HG02981 (cell line): Measurements from ENCODE around the gene CHST15.
"Not testable (repeated sequence)": the region's sequence is repeated elsewhere in the genome, so short reads cannot be mapped to it uniquely, and the experiment has no call there.

Experiments
- ATAC-seq: cut with Tn5 transposase; IDR thresholded peaks from one replicate; pipeline ENCODE4 v1.9.1; 2021; ENCODE audit warnings: mild to moderate bottlenecking, moderate library complexity; ENCODE audit not compliant: unreplicated experiment

Gene CHST15

DNA sequence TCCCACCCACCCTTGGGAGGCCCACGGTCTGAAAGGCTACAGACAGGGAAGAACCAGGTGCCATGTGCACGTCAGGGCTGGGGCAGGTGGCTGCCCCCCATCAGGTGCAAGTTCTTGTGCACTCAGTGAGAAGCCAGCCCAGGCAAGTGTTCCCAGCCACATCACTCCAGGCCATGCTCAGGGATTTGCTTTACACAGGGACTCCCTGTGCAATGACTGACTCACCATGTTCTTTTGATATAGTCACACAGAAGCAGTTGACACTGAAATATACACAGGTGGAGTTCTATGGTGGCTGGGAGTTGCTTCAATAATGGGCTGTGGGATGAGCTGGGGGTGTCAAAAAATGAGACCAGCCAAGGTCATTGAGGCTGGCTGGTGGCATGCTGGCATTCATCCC, 8.0 kb upstream of the CHST15 start:
- no peak for ATAC-seq

DNA sequence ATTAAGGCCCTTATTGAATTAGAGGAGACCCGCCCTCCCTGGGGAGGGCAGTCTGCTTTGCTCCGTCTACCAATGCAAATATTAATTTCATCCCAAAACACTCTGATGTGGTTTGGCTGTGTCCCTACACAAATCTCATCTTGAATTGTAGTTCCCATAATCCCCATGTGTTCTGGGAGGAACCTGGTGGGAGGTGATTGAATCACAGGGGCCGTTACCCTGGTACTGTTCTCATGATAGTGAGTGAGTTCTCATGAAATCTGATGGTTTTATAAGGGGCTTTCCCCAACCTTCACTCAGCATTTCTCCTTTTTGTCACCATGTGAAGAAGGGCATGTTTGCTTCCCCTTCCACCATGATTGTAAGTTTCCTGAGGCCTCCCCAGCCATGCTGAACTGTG, 7.3 kb upstream of the CHST15 start:
- not testable (repeated sequence) for ATAC-seq

DNA sequence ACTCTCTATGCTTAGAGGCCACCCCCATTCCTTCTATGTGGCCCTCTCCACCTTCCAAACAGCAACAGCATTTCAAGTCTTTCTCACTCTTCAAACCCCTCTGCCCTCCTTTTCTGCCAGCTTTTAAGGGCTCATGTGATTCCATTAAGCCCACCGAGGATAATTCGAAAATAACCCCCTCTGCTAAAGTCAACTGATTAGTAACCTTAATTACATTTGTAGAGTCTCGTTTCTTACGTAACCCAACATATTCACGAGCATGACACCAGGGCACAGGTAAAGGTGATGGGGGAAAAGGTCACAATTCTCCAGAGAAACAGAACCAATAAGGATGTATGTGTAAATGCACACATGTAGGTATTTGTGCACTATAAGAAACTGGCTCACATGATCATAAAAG, 6.7 kb upstream of the CHST15 start:
- ATAC-seq: no peak

DNA sequence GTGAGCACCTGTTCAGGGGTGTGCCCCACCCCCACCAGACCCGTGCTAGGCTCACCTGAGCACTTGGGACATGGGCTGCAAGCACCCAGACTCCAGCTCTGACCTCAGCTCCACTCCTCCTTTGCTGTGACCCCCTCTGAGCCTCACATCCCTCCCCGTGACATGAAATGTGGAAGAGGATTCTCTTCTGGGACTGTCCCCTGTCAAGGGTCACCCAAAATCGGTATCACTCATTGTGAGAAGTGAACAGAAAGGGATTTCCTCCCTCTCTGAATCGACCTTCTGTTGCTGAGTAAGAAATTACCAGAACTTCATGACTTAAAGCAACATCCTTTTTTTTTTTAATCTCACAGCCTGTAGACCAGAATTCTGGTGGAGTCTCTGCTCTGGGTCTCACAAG, 6.2 kb upstream of the CHST15 start:
- no peak for ATAC-seq

DNA sequence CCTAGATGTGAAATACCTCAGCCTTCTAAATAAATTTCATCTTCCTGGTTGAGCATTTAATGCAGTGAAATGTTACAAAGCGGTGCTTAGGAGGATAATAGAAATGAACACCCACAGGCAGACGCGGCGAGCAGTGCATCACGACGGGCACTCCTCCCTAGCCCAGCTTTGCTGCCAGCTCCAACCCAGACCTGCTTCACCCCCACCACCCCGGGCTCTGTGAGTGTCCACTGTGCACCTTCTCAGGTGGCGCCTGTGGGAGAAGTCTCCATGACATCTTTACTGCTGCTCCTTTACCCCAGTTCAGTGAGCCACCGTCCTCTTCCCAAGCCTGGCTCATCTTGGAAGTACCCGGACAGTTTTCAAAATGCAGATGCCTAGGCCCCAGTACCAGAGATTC, 5.2 kb upstream of the CHST15 start:
- no peak for ATAC-seq

DNA sequence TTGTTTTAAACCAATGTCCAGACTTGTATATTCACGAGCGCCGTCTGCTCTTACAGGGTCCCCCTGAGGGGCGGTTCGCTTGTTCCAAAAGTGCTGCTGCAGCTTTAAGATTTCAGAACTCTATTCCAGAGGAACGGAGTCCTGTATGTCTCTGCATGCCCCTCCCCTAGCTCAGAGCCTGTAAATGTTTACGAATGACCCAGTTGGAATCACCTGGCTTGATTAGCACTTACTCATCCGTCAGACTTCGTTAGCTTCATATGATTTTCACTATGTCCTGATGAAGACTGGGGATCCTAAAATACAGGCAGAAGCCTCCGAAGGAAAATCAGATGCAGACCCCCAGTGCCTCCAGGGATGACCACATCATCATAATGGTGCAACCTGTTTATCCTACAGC, 4.5 kb upstream of the CHST15 start:
- ATAC-seq: no peak

DNA sequence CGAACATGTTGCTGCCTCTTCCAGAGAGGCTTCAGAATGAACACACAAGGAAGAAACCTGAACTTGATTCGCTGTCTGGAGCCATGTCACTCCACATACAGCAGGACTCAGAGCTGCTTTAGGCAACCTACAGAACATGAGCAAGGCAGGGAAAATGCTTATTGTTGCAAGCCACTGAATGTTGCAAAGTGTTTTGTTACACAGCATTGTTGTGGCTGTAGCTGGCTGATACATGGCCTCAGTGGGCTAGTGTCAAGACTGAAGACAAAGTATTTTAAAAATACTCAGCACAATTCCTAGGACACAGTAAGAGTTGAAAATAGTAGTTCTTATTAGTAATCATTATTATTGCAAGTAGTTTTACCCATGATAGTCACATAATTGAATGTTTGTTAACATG, 3.1 kb upstream of the CHST15 start:
- ATAC-seq: no peak

DNA sequence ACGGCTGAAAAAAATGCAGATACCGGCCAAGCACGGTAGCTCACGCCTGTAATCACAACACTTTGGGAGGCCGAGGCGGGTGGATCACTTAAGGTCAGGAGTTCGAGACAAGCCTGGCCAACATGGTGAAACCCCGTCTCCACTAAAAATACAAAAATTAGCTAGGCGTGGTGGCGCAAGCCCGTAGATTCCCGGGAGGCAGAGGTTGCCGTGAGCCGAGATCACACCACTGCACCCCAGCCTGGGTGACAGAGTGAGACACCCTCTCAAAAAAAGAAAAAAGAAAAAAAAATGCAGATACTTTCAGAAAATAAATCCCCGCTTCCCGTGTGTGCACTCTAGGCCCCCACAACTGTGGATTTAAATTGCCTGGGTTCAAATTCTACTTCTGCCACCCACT, 2.4 kb upstream of the CHST15 start:
- not testable (repeated sequence) for ATAC-seq

DNA sequence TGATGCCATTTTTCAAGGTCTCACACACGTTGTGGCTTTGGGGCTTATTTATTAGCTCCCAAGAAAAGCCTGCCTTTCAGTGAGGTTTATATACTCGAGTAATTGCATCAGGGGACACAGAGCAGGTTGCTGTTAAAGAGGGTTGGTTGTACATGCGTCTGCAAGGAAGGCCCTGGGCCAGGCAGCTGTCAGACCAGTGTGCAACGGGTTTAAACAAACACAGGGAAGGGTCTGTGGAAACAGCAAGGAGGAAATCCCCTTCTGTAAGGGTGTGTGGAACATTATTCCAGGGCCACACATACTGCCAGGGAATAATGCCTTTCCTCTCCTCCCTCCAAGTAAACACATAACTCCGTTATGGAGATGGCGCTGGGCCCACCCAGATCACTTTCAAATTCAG, 1.7 kb upstream of the CHST15 start:
- ATAC-seq: no peak

DNA sequence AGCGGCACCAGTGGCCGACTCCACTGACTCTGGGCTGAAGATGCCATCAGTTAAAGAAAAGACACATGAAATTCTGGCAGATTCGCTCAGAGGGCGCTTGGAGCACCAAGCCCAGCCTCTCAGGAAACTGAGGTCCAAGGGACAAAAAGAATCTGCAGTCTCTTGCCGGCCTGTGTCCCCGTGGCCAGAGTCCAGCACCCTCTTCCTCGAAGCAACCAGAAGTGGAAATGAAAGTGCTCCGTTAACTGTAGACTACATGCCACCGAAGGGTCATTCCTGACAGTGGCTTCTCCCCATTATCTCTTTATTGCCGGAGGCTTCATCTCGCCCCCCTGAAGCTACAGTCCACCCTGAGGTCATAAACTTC, 1.0 kb upstream of the CHST15 start:
- ATAC-seq: no peak

DNA sequence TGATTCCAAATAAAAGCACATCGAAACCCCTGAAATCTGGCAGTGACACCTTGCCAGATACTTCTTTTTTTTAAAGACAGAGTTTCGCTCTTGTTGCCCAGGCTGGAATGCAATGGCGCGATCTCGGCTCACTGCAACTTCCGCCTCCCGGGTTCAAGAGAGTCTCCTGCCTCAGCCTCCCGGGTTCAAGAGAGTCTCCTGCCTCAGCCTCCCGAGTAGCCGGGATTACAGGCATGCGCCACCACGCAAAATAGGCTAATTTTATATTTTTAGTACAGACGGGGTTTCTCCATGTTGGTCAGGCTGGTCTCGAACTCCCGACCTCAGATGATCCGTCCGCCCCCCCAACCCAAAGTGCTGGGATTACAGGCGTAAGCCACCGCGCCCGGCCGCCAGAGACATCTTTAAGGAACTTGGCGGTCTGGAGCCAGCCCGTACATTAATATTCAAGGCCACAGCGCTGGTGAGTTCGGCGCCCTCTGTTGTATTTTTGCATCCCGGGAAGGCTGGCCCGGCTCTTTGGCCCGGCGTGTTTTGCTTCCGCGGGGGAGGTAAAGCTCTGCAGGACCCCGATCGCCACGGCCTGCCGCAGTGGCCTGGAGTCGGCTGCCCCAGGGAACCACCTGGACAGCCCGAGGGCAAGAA, 498 bp upstream of the CHST15 start:
- ATAC-seq: not testable (repeated sequence)

DNA sequence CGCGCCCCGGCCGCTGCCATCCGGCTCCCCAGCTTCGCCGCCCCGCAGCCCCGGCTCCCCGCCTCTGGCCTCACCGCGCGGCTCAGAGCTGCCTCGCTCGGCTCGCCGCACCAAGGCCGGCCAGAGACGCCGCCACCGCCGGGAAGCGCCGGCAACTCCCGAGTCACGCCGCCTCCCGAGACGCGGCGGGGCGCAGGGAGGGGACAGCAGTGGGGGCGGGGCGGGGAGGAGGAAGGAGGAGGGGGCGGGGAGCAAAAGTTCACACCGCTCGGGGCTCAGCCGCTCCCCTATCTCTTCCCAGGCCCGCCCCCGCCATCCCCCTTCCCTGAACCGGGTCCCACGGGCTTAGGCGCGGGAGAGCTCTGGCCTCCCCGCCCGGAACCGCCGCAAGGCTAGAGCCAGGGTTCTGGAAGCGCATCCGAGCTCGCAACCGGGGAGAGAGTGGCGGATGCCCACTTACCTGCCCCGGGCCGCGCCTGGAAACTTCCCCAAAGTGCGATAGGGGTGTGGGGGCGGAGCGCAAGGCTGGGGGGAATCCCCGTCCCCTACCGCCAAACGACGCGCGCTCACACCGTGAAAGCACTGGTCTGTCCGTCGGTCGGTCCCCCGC, 1.0 kb downstream of the CHST15 start:
- no peak for ATAC-seq

DNA sequence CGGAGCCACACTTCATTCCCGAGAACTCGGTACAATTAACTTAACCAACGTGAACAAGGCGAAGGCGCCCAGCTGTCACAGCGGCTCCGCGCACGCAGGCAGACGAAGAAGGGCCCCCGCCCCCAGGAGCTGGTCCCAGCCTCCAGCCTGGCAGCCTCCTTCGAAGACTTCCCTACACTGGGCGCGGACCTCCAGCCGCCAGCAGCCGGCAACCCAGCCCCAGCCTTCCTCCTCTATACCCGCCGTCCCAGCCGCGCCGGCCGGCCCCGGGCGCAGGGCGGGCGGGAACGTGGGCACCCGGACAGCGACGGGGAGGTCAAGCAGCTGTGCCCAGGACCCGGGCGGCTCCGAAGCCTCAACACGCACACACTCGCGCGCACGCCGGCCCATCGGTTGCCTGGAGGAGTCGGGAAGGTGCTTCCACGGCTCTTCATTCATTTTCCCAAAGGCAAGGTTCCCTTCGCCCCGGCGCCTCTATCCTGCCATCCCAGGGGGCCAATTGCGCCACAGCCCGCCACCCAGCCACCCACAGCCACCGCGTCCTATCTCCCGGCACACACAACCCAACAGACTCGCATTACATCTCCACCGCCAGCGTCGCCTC, 1.6 kb downstream of the CHST15 start:
- ATAC-seq: no peak

DNA sequence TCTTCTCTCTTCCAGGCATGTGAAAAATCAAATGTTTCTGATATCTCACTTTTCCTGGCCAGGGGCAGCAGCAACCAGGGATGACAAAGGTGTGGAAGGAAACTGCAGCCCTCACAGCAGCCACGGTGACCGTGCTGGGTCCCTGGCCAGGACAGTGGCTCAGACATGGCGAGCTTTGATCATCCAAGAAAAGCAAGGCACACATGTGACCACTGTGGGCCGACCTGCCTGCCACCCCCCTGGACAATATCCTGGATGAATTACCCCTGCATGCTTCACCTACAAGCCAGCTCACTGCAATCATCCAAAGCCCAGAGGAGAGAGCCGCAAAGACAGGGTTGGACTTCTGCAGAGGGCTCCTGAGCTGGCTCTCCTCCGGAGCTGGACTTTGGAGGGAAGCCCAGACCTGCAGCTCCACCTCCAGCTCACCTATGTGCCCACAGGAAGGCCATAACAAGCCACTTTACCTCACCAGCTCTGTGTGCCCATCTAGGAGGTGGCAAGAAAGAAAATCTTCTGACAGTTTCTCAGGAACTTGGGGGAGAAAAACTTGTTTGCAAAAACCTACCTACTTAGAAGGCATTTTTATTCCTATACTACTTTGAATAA, 2.7 kb downstream of the CHST15 start:
- ATAC-seq: no peak

DNA sequence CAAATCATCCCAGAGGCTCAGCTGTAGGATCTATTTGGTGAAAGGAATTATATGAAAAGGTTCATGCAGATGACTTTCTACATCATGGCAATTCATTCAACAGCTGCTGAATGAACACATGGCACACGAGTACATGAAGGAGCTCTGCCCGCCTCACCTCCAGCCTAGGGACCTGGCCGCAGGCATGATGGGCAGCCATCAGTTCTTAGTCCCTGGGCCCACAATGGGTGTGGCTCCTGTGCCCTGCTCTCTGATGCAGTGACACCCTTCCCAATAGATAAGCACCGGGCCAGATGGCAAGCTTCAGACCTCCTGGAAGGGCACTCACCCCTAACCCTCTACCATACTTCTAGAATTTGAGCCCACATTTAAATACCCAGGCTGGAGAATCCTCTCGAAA, 3.5 kb downstream of the CHST15 start:
- no peak for ATAC-seq

DNA sequence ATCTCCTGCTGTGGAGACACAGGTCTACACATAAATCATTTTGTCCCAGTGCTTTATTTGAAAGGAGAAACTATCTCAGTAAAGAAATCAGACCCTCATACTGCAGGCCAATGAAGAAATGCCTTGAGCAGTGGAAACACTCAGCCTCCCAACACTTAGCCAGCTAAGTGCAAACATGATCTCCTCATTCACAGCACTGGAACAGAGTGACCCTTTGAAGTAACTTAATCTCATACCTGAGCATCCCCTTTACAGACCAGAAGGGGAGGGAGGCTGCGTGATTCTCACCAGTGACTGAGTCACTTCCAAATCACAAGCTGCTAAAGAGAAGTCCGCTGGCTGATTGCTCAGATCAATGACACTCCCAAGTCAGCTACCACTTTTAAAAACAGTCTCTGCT, 4.5 kb downstream of the CHST15 start:
- ATAC-seq: no peak

DNA sequence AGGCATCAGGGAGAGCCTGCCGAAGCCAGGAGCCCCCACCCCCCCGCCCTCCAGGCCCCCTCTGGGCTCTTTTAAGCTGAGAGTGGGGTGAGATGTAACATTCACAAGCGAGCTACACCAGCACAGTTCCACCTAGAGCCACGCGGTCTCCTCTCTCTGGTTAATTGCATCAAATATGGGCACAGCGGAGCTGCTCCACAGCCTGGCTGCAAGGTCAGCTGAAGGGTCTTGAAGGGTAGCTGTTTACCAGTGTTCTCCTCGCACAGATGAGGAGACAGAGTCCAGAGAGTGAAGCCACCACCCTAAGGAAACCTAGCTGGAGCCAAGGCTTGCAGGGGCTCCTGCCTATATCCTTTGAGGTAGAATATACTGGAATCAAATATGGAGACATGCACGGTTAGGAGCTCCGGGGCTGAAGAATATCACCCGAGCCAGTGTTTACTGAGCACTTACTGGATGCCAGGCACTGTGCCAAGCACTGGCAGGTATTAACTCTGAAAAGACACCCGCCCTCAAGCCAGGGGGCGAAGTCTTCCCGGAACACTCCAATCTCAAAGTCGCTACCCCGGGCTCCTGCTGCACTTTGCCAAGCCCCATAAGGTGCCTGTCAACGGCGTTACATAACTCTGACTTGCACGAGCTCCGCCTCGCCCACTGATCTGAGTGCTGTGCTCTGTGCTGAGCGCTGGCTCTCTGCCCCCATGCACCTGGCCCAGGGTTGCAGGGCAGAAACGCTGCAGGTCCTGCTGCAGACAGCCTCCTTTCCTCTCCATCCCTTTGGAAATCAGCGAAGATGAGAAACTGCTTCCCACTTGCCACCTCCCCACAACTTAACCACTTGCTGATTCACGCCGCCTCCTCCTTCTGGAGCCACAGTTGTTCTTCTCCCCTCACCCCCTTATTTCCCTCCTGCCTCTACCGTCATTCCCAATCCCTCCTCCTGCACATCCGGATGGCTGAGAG, 5.4 kb downstream of the CHST15 start:
- ATAC-seq: no peak

DNA sequence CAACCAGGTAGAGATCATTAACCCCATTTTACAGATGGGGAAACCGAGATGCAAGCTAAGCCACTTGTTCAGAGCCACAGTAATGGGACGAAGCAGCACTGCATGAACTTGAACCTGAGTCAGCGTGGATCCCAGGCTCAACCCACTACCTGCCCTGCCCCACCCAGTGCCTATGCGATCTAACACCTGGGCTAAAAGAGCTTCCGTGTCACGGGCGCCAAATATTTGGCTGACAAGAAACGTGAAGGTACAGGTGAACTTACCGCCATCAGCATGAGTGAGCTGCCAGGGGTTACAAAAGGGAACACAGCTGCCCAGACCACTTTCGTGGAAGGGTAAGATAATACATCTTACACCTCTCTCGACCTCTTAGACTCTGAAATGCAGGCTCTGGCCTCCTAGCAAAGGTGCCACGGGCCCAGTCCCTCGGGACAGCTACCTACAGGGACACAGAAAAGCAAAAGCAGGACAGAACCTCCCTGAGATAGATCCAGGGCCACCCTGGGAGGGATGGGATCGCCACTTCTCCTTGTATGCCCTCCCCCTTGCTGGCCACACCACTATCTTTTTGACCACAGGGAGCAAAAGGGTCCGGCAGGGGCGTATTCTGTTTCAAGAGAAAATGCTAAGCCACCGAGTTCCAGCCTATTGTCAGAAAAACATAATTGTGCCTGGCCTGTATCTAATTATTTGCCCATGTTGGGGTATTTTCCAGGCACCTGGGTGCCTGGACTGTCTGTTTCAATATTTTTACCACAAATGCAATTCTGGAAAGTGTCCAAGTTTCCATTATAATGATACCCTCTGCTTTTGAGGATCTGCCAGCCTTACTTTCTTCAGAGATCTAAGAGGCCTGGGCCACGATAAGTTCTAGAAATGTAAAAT, 6.4 kb downstream of the CHST15 start:
- no peak for ATAC-seq

DNA sequence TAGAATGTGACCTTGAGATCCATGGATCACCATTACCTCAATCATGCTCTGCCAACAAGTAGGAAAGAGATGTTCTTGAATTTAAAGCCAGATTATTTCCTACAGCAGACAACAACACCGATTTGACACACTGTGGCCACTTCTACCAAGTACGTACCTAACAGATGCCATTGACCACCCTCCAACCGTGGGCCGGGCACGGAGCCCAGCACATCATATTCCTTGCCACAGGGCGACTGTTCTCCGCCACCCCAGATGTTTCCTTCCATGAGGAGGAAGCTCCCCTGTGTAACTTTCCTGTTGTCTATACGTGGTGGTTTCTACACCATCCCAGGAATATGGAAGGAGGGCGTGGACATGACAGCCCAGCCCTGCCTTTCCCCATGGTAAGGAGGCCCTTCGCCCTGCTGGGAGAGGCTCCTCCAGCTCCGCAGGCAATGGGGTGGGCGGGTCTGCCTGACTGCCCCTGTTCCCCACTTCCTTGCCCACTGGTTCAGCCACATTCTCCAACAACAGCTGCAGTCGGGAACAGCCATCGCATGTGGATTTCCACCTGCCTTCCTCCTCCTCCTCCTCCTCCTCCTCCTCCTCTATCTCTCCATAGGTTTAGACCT, 7.2 kb downstream of the CHST15 start:
- ATAC-seq: no peak

DNA sequence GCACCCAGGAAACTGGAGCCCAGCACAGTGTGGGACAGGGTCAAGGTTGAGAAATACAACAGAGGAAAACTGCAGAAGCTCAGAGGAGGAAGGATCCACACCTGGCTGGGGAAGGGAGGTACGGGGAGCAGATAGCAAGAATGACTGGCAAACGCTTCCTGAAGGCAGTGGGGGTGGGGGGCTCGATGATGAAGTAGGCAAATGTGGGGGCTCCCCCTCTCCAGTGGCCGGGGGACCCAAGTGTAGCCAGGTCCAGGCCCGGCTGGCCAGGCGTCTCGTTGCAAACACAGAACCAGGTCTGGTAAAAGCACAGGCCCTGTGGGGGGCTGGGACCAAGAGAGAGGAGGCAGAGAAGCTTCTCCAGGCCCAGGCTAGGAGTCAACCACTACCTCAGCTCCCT, 7.7 kb downstream of the CHST15 start:
- ATAC-seq: no peak
